Activated T-helper 1 cell treated with anti-CD3 and anti-CD28 coated beads, Interleukin-2, amount 50 U/mL, for 16 hours (primary cell): ENCODE data around the gene ACVRL1.
A peak's percentile ranks its signal among the peaks of the same experiment; 100 is the strongest.

ENCODE experiments used
- DNase-seq, 2 donors: peaks; one replicate each; pipeline ENCODE4 v3.0.0-alpha.2; 2020; ENCODE audit warnings: low read depth in 1 of 2, low spot score in 1 of 2

Gene ACVRL1

GRCh38 chr12:51959921-51960320 lies 52.6 kb downstream of the ACVRL1 start:
- no peak for DNase-seq

GRCh38 chr12:51960488-51960887 lies 53.2 kb downstream of the ACVRL1 start:
- no peak for DNase-seq

DNA sequence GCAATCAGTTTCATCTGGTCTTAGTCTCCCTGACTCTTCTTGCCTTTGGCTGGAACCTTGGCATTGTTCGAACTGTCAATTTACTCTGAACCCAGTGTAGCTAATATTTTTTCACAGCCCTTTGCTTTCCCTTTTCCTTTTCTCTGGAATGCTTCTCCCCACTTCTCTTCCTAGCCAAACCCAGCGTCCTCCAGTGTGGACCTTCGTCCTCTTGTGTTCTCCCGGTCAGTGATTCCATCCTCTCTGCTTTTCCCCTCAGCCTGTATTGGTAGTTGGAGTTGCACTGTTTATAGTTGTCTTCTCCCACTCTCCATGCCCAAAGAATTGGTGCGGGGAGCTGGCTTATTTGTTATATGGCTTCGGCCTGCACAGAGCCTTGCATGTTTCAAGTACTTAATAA lies 53.6 kb downstream of the ACVRL1 start:
- no peak for DNase-seq

GRCh38 chr12:51961834-51962233 lies 54.5 kb downstream of the ACVRL1 start:
- no peak for DNase-seq

DNA sequence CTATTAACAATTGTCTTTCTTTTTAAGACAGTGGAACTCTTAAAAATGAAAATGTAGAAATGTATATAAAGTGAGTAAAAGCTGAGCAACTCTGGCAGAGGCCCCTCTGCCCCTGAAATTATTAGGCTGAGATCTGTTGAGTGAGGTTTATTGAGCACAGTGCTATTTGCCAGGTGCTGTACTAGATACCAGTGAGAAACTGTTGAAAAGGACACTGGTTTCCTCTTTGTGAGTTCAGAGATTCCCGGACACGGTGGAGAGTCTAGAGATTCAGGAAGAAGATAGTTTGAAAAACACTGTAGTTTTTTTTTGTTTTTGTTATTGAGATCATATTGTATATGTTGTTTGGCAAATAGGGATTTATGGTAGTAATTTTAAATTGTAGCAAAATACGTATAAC lies 55.4 kb downstream of the ACVRL1 start:
- DNase-seq: no peak

DNA sequence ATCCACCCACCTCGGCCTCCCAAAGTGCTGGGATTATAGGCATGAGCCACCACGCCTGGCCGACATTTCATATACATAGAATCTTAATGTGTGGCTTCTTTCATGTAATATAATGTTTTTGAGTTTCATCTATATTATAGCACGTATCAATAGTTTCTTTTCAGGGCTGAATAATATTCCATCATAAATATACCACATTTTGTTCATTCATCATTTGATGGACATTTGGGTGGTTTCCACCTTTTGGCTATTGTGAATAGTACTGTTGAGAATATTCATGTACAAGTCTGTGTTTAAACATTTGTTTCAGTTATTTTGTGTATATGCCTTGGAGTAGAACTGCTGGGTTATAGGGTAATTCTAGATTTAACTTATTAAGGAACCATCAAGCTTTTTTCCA lies 56.2 kb downstream of the ACVRL1 start:
- DNase-seq: no peak

GRCh38 chr12:51969643-51970042 lies 62.3 kb downstream of the ACVRL1 start:
- no peak for DNase-seq

GRCh38 chr12:51970904-51971646 lies 63.8 kb downstream of the ACVRL1 start:
- DNase-seq: peak in 1 of 2 donors; percentile 15

DNA sequence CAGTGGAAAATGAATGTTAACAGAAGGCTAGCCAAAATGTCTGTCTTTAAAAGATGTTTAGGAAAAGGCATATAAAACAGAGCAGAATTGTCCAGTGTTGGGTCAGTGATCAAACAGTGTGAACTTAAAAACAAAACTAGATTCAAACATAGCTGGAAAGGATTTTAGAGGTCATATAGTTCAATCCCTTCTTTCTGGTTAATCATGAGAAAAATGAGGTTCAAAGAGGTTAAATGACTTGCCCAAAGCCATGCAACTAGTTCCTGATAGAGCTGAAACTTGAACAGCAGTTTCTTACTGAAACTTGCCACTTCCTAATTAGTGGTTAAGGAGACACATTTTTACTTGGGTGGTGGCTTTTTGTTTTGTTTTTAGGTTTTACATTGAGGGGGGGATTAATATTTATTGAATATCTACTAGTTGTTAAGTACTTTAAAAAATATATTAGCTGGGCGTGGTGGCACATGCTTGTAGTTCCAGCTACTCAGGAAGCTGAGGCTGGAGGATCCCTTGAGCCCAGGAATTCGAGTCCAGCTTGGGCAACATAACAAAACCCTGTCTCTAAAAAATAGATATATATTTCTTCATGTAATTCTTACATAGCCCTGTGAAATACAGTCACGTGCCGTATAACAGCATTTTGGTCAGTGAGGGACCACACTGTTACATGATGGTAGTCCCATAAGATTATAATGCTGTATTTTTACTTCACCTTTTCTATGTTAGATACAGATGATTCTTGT lies 64.5 kb downstream of the ACVRL1 start:
- no peak for DNase-seq

- no peak for DNase-seq
Measured at GRCh38 chr12:51972422-51972812, 65.1 kb downstream of the ACVRL1 start.

DNA sequence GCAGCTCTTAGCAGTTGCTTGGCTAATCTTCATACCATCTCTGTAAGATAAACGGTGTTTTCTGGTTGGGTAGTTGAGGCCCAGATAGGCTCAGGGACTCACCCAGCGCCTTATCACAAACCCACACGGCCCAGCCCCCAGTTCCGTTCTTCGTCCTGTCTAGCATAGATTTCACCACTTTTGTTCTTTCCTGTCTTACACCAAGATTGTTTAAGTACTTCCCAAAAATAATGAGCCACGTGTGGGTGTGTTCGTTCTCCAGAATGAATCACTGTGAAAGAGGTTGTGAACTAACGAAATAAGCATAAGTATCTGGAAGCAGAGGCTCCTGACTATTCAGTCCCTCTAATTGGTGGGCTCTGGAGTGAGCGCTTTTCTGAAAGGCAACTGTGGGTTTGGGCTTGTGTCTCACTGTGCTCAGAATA lies 65.6 kb downstream of the ACVRL1 start:
- DNase-seq: no peak
